T-cell (primary cell): Measurements from ENCODE around the gene PNPLA1. TPM values are rescaled to one million over a fixed set of nuclear protein-coding genes. Genes with fewer than 3 reads are reported as not detected.

Source experiments
- ATAC-seq, 4 experiments: fragments of 200-7000 bp in 3 of 4; fragments of 150-1000 bp in 1 of 4; cut with Tn5 transposase; replicated peaks in 1 of 4; 1 replicate in 3 of 4; 2 replicates in 1 of 4; pipeline ENCODE4 v1.10.0; 2021; ENCODE audit warnings: moderate library complexity in 3 of 4, mild to moderate bottlenecking in 2 of 4, moderate number of reproducible peaks in 1 of 4
- CTCF ChIA-PET, 2 donors: fragments of 300-600 bp; sonication (Branson Sonifier 250); formaldehyde crosslinking; loops; one replicate each; lab custom pipeline; 2022; ENCODE audit warnings: antibody characterized with exemption in 2 of 2; lab: Charles Lee
- POLR2A ChIA-PET, 2 donors: fragments of 300-600 bp; sonication (Branson Sonifier 250); formaldehyde crosslinking; loops; one replicate each; lab custom pipeline; 2022; ENCODE audit warnings: antibody characterized with exemption in 2 of 2; lab: Charles Lee
- DNase-seq, 35 experiments: peaks; one replicate each; pipeline versions ENCODE4 v3.0.0 to v3.0.0-alpha.2; 2013 to 2023
- H3K27ac ChIP-seq: one replicate; pipeline ENCODE4 v1.5.1; 2013; ENCODE audit warnings: low read length
- H3K27me3 ChIP-seq, 2 experiments: replicated peaks in 1 of 2; 1 replicate in 1 of 2; 2 replicates in 1 of 2; pipeline versions ENCODE4 v1.6.1 to v1.7.0; 2013; ENCODE audit warnings: low read length in 1 of 2, mixed read lengths in 1 of 2; ENCODE audit not compliant: control insufficient read depth in 2 of 2, insufficient read depth in 2 of 2; ENCODE audit errors: extremely low read depth in 1 of 2
- H3K36me3 ChIP-seq, 2 donors: 1 replicate in 1 of 2; 2 replicates in 1 of 2; pipeline versions ENCODE4 v1.6.1 to v1.7.0; 2013; ENCODE audit warnings: low read length in 1 of 2; ENCODE audit not compliant: control insufficient read depth in 2 of 2, insufficient read depth in 1 of 2; ENCODE audit errors: extremely low read depth in 1 of 2
- H3K4me1 ChIP-seq, 2 experiments: 1 replicate in 1 of 2; 2 replicates in 1 of 2; pipeline versions ENCODE4 v1.6.1 to v1.7.0; 2013; ENCODE audit warnings: low read length in 2 of 2, mixed read lengths in 1 of 2; ENCODE audit not compliant: insufficient read depth in 2 of 2, control insufficient read depth in 1 of 2; ENCODE audit errors: extremely low read depth in 1 of 2
- H3K4me3 ChIP-seq, 2 donors: 1 replicate in 1 of 2; 2 replicates in 1 of 2; pipeline versions ENCODE4 v1.5.1 to v1.7.0; 2013; ENCODE audit warnings: mild to moderate bottlenecking in 2 of 2, low read length in 1 of 2, moderate library complexity in 1 of 2; ENCODE audit not compliant: control insufficient read depth in 1 of 2; ENCODE audit errors: extremely low read depth in 1 of 2
- H3K9me3 ChIP-seq: 2 replicates; pipeline ENCODE4 v1.7.0; 2013
- H3K27ac Mint-ChIP-seq, 2 donors: one replicate each; pipeline ENCODE4 v1.8.0; 2020 to 2021; ENCODE audit warnings: mild to moderate bottlenecking in 2 of 2, mixed read lengths in 2 of 2
- H3K27me3 Mint-ChIP-seq, 2 donors: one replicate each; pipeline ENCODE4 v1.8.0; 2021 to 2022; ENCODE audit warnings: mixed read lengths in 2 of 2
- H3K36me3 Mint-ChIP-seq: one replicate; pipeline ENCODE4 v1.8.0; 2021; ENCODE audit warnings: mixed read lengths
- H3K4me1 Mint-ChIP-seq, 3 donors: one replicate each; pipeline ENCODE4 v1.8.0; 2020 to 2022; ENCODE audit warnings: mixed read lengths in 3 of 3, mild to moderate bottlenecking in 1 of 3
- H3K4me3 Mint-ChIP-seq, 3 donors: one replicate each; pipeline ENCODE4 v1.8.0; 2020 to 2022; ENCODE audit warnings: mild to moderate bottlenecking in 3 of 3, mixed read lengths in 3 of 3, moderate library complexity in 3 of 3
- H3K9me3 Mint-ChIP-seq, 3 donors: one replicate each; pipeline ENCODE4 v1.8.0; 2020 to 2022; ENCODE audit warnings: mixed read lengths in 3 of 3
- WGBS: methylation state at CpG from one replicate; pipeline ENCODE4 v1.1.5; 2013; ENCODE audit warnings: missing lambda C conversion rate; ENCODE audit not compliant: insufficient coverage; 5-methylcytosine and 5-hydroxymethylcytosine counted together
- total RNA-seq, 35 experiments: library from RNA in 6 of 35; stranded (reverse) in 6 of 35; fragments of 120-200 nt in 1 of 35; gene quantifications; one replicate each; pipeline versions ENCODE4 v1.2.1 to v1.2.4 and lab custom pipeline; 2013 to 2026

The PNPLA1 gene
- total RNA-seq, 5 donors from 2014 or later (not counting 1 experiment from before 2014, with no cell fraction given), result 0.20 to 0.22 TPM; not detected in 3

DNA sequence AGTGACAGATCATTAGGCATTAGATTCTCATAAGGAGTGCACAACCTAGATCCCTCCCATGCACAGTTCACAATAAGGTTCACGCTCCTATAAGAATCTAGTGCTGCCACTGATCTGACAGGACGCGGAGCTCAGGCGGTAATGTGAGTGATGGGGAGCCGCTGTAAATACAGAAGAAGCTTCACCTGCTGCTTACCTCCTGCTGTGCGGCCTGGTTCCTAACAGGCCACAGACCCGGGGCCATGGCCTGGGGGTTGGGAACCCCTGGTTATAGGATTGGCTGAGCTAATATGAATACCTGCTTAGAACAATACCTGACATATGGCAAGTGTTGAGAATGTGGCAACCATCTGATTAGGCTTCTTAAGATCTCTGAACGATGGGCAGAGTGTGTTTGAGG is 2.4 kb downstream of the PNPLA1 start:
- H3K4me1 ChIP-seq, result no peaks in the 10 kb centered on the region
- no peak overlapping the region for H3K27ac ChIP-seq
- no peaks in the 10 kb centered on the region for H3K9me3 ChIP-seq
- no peak for ATAC-seq
- H3K27me3 Mint-ChIP-seq, result peaks cover 13 to 29% of the 10 kb centered on the region in 2 donors
- H3K4me3 ChIP-seq, result no peak overlapping the region
- ChIA-PET POLR2A (no interaction called here), CTCF (no interaction called here)
- no peak overlapping the region for H3K27ac Mint-ChIP-seq
- no peak for DNase-seq
- H3K36me3 ChIP-seq, result no peaks in the 10 kb centered on the region
- no peak overlapping the region for H3K4me3 Mint-ChIP-seq
- peaks cover 0 to 29% of the 10 kb centered on the region in 2 experiments for H3K27me3 ChIP-seq
- no peaks in the 10 kb centered on the region for H3K36me3 Mint-ChIP-seq
- H3K4me1 Mint-ChIP-seq, result no peaks in the 10 kb centered on the region
- WGBS, result 78% methylated on average over 5 of the region's 8 CpGs
- H3K9me3 Mint-ChIP-seq, result no peaks in the 10 kb centered on the region

DNA sequence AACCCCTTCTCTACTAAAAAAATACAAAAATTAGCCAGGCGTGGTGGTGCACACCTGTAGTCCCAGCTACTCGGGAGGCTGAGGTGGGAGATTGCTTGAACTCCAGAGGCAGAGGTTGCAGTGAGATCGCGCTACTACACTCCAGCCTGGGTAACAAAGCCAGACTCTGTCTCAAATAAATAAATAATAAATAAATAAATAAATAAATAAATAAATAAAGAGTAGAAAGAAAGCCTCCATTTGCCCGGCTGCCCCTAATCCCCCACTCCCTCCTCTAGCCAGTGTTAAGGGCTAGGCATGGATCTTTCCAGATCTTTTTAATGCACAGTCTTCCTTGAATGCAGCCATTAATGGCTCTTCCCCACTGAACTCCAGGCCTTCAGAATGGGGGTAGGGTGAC is 3.2 kb downstream of the PNPLA1 start:
- H3K36me3 Mint-ChIP-seq, result no peaks in the 10 kb centered on the region
- peaks cover 0 to 32% of the 10 kb centered on the region in 2 experiments for H3K27me3 ChIP-seq
- H3K4me1 Mint-ChIP-seq, result no peaks in the 10 kb centered on the region
- H3K9me3 Mint-ChIP-seq, result no peaks in the 10 kb centered on the region
- ChIA-PET CTCF (no interaction called here), POLR2A (no interaction called here)
- DNase-seq (no peak), ATAC-seq (no peak)
- no peak overlapping the region for H3K27ac ChIP-seq
- H3K27ac Mint-ChIP-seq, result no peak overlapping the region
- H3K4me3 Mint-ChIP-seq, result no peak overlapping the region
- no peaks in the 10 kb centered on the region for H3K36me3 ChIP-seq
- WGBS, result no CpG with 5 or more reads among the region's 5 CpGs
- no peaks in the 10 kb centered on the region for H3K4me1 ChIP-seq
- H3K9me3 ChIP-seq, result no peaks in the 10 kb centered on the region
- peaks cover 16 to 31% of the 10 kb centered on the region in 2 donors for H3K27me3 Mint-ChIP-seq
- no peak overlapping the region for H3K4me3 ChIP-seq

DNA sequence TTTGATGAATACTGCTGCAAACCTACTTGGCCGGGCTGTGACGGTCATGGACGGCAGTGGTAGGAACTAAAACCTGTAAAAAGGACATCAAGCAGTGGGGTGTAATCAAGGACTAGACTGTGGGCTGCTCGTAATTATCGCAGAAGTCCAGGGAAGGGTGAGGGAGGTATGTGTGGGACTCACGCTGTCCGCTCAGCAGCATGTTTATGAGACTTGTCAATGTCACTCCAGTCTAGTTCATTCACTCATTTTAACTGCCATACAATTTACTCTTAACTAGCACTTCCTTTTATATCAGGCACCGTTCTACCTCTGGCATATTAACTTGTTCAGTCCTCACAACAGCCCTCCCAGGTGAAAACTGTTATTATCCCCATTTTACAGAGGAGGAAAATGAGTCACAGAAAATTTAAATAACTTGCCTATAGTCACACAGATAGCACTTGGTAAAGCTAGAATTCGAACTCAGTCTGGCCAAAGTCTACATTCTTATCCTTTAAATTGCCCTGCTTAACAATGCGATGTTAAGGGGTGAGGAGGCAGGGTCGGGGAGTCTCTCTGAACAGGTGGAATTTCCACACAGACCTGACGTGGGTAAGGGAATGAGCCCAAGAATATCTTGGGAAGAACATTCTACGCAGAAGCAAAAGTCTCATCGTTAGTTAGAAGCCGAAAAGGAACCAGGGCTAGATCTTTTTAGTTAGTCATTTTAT is 4.1 kb downstream of the PNPLA1 start:
- POLR2A ChIA-PET, result no interaction called here

DNA sequence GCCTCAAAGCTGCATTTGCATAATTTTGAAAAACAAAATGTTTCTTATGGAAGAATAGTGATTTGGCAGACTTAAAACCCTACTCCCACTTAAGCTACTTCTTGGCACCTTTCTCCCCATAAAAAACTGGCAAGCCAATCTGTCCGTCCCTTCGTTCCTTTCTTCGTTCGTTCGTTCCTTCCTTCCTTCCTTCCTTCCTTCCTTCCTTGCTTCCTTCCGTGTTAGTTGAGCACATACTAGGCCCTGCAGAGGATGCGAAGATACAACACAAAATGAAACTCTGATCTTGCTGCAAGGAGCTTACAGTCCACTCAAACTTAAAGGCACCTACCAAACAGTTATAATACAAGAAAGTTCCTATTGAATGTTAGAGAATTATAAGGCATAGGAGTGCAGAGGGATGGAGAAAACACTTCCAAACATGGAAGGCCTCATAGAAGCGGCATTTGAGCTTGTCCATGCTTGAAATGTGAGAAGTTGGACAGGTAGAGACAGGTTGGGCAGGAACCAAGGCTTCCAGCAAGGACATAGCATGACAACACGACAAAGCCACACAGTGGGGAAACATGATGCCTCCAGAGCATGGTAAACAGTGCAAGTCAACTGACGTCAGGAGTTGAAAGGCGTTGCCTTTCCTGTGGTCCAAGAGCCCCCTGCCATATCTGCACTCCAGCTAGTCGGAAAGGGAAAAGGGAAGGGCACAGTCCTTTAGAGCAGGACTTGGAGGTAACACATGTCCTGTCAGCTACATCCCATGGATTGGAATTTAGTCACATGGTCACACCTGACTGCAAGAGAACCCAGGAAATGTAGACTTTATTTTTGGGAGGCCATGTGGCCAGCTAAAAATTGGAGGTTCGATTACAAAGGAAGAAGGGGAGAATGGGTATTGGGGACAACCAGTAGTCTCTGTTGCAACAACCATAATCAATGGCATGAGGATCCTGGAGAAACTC is 7.0 kb downstream of the PNPLA1 start:
- CTCF ChIA-PET, result interaction anchor here in 1 of 2 donors (0.6 kb wide), 1 partner anchor 203 kb away, joined by 3 read pairs; no protein-coding TSS in a partner anchor
- DNase-seq, result no peak

More for the DNA sequence above, 4.1 kb downstream of the PNPLA1 start:
- H3K36me3 ChIP-seq, result no peaks in the 10 kb centered on the region
- CTCF ChIA-PET, result no interaction called here
- Mint-ChIP-seq H3K4me3 (no peak overlapping the region), H3K9me3 (no peaks in the 10 kb centered on the region), H3K36me3 (no peaks in the 10 kb centered on the region), H3K4me1 (no peaks in the 10 kb centered on the region), H3K27ac (no peak overlapping the region), H3K27me3 (peaks cover 23 to 39% of the 10 kb centered on the region in 2 donors)
- ATAC-seq (no peak), DNase-seq (no peak)
- no peaks in the 10 kb centered on the region for H3K4me1 ChIP-seq
- H3K9me3 ChIP-seq, result no peaks in the 10 kb centered on the region
- H3K27me3 ChIP-seq, result peaks cover 0 to 32% of the 10 kb centered on the region in 2 experiments
- WGBS, result 84% methylated on average over 6 of the region's 15 CpGs
- H3K27ac ChIP-seq, result no peak overlapping the region
- H3K4me3 ChIP-seq, result no peak overlapping the region

DNA sequence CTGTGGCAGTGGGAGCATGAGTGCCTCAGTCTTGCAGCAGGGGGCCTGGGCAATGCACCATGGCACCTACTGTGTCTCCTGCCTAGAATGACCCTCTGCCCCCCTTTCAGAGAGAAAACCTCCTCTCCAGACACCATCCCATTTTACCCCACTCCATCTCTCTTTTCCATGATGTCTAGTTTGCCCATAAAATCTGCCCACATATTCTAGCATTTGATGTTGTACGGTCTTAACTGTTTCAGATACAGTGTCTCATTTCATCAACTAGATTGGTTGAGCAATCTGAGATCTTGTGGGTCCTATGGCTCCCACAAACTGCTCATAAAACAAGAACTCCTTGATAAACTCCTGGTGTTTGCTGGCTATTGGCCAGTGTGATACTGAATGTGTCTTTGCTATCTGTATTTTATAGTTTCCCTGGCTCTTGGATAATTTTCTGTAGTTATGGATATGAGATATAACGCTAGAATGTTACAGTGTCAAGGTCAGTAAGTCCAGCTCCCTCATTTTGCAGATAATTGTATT is 8.1 kb downstream of the PNPLA1 start:
- Histone ChIP-seq H3K4me3 (no peak overlapping the region), H3K27me3 (peaks cover 2 to 27% of the 10 kb centered on the region in 2 experiments), H3K4me1 (no peaks in the 10 kb centered on the region), H3K27ac (no peak overlapping the region), H3K9me3 (no peaks in the 10 kb centered on the region), H3K36me3 (no peaks in the 10 kb centered on the region)
- POLR2A ChIA-PET, result no interaction called here
- DNase-seq (no peak), ATAC-seq (no peak)
- CTCF ChIA-PET, result no interaction called here
- Mint-ChIP-seq H3K27ac (no peak overlapping the region), H3K4me1 (no peaks in the 10 kb centered on the region), H3K36me3 (no peaks in the 10 kb centered on the region), H3K4me3 (no peak overlapping the region), H3K27me3 (peaks cover 37 to 43% of the 10 kb centered on the region in 2 donors), H3K9me3 (no peaks in the 10 kb centered on the region)
- WGBS, result 100% methylated on average over 1 of the region's 2 CpGs

More for the DNA sequence above, 7.0 kb downstream of the PNPLA1 start:
- Histone ChIP-seq H3K27ac (no peak overlapping the region), H3K27me3 (peaks cover 0 to 26% of the 10 kb centered on the region in 2 experiments), H3K4me3 (no peak overlapping the region), H3K4me1 (no peaks in the 10 kb centered on the region), H3K9me3 (no peaks in the 10 kb centered on the region), H3K36me3 (no peaks in the 10 kb centered on the region)
- H3K4me1 Mint-ChIP-seq, result no peaks in the 10 kb centered on the region
- no peak overlapping the region for H3K27ac Mint-ChIP-seq
- WGBS, result 87% methylated on average over 5 of the region's 13 CpGs
- no peak overlapping the region for H3K4me3 Mint-ChIP-seq
- no peaks in the 10 kb centered on the region for H3K9me3 Mint-ChIP-seq
- POLR2A ChIA-PET, result interaction anchor here in 1 of 2 donors (0.5 to 0.6 kb wide), 2 partner anchors 102 to 293 kb away, joined by 3 to 5 read pairs; no protein-coding TSS in a partner anchor
- H3K36me3 Mint-ChIP-seq, result no peaks in the 10 kb centered on the region
- H3K27me3 Mint-ChIP-seq, result peaks cover 34 to 42% of the 10 kb centered on the region in 2 donors
- no peak for ATAC-seq

DNA sequence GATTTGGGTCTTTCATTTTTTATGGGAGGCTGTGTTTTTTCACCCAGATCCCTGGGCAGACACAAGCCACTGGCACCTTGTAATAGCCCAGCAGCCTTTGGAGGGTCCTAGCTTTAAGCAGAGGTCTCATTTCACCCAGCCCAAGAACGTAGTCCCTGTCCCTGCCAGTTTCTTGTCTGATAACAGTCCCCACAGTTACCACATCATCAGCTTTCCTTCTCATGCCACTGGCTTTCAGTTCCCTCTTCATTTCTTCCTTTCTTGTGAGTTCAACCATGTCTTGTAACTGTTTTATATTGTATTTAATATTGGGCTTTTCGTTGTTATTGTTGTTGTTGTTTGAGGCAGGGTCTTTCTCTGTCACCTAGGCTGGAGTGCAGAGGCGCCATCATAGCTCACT is 10.6 kb downstream of the PNPLA1 start:
- no peak overlapping the region for H3K4me3 Mint-ChIP-seq

More for the DNA sequence above, 10.6 kb downstream of the PNPLA1 start:
- ChIA-PET POLR2A (no interaction called here), CTCF (interaction anchor here in 1 of 2 donors (0.7 kb wide), 1 partner anchor 9 kb away, joined by 3 read pairs; no protein-coding TSS in a partner anchor)
- peaks cover 55 to 65% of the 10 kb centered on the region in 2 donors for H3K27me3 Mint-ChIP-seq
- ATAC-seq (no peak), DNase-seq (no peak)
- no peak overlapping the region for H3K4me3 ChIP-seq
- H3K27ac ChIP-seq, result no peak overlapping the region
- peaks cover 0 to 1% (median 0%) of the 10 kb centered on the region in 3 donors for H3K4me1 Mint-ChIP-seq
- 60% methylated on average over 2 of the region's 3 CpGs for WGBS
- no peaks in the 10 kb centered on the region for H3K36me3 Mint-ChIP-seq
- H3K27me3 ChIP-seq, result peaks cover 3 to 34% of the 10 kb centered on the region in 2 experiments
- no peaks in the 10 kb centered on the region for H3K9me3 ChIP-seq
- H3K4me1 ChIP-seq, result no peaks in the 10 kb centered on the region
- no peak overlapping the region for H3K27ac Mint-ChIP-seq
- no peaks in the 10 kb centered on the region for H3K36me3 ChIP-seq
- no peaks in the 10 kb centered on the region for H3K9me3 Mint-ChIP-seq
